A549 treated with DMSO at 1 μM for 4 hours (cell line): ENCODE results near the gene EFCC1. TPM values are rescaled to one million over a fixed set of nuclear protein-coding genes. Genes with fewer than 3 reads are reported as not detected.

ENCODE experiments used
- total RNA-seq: library from RNA; stranded (reverse); fragments of 200-300 nt; extraction: Qiagen RNA extraction; gene quantifications from 5 replicates; pipeline ENCODE4 v1.2.3, GENCODE V29; 2022; ENCODE audit warnings: low read depth

The EFCC1 gene, protein sequence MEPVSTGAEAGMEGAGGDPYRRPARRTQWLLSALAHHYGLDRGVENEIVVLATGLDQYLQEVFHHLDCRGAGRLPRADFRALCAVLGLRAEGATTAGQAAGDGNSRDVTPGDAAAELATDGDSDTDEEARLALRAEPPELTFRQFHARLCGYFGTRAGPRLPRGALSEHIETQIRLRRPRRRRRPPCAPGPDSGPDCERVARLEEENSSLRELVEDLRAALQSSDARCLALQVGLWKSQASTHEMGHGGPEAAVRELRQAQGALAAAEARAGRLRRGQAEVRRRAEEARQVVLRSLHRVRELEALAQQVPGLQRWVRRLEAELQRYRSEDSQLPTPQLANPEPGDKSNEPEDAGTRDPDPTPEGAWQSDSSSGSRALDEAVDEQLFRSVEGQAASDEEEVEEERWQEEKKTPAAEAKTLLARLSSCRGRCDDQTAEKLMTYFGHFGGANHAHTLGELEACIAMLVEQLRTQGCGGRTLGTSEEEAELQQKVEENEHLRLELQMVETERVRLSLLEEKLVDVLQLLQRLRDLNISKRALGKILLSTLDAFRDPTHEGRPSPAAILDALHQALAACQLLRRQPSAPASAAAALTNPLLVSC
- not detected in 5 replicates for total RNA-seq

DNA sequence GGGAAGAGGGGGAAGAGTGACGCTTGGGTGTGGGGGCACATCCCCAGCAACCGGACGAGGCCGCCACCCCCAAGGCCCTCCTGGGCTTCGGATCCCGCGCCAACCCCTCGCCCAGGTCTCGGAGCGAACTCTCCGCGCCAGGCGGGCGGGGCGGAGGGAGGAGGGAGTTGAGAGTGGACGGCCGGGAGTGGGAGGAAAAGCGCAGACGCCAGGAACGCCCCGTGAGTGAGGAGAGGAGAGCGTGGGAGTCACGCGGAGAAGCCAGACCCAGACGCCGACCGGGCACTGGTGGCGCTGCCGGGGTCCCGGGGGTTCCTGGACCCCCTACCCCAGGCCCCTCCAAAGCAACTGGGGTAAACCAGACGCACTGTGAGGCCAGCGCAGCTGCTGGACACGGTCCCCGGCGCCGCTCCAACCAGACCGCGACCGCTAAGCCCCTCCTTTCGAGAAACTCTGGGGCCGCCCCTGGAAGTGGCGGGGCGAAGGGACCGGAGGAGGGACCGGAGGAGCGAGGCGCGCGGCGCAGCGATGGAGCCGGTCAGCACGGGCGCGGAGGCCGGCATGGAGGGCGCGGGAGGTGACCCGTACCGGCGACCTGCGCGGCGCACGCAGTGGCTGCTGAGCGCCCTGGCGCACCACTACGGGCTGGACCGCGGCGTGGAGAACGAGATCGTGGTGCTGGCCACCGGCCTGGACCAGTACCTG lies at the start of gene EFCC1:
EFCC1 (plus strand) TSS at position 204 of the 705 bp plus-strand sequence; CDS start at position 529, 325 bp downstream.

GRCh38 chr3:128993461-128994172 lies 7.5 kb upstream of the EFCC1 start, which contains the start of gene CFAP92:
TSS of gene CFAP92 (minus strand) at chr3:128994076. CDS start at chr3:128993304, 772 bp downstream.

DNA sequence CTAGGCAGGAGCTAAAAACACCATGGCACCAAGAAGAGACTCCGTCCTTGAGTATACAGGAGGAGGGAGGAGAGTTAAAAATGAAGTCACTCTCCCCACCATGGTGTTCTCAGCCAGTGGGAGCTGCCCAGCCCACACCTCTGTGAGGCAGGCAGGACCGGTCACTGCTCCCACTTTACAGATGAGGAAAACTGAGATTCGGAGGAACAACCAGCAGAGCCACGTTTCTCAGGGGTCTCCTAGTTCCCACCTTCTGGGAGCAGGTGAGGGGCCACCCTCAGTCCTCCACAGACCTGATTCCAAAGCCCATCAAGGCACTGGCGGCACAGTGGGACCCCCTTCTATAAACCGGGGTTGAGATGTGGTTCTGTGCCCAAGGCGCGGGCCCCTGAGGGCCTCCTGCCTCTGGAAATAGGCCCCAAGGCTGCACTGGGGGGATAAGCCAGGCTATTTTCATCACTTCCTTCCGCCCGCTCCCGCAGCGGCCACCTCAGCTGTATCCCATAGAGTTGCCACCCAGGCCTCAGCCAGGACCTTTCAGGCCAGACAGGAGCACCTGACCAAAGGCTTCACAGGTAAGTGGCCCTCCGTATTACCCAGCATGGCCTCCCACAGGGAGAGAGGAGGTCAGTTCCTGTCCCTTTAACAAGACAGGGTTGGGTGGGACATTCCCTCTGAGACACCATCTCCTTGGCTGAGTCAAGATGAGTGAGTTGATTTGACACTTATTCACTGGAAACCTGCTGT lies 59.3 kb downstream of the EFCC1 start, which contains the start of gene GP9:
GP9 (plus strand) TSS at position 504 of the 747 bp plus-strand sequence. CDS start 961 bp downstream, outside the sequence.

Other genes with a start within 250 kb of the EFCC1 start
- gene ACAD9, start 121.7 kb upstream of the EFCC1 start, total RNA-seq: 24.0 to 27.1 TPM (median 24.7 TPM) in 5 replicates
- gene CFAP92, start 7.2 kb upstream of the EFCC1 start, total RNA-seq: 0.05 TPM in 2 of 5 replicates, not detected in the others
- not detected in 5 replicates for gene GP9, start 59.5 kb downstream of the EFCC1 start, total RNA-seq
- gene RAB43, start 120.5 kb downstream of the EFCC1 start, total RNA-seq: 3.1 to 7.3 TPM (median 4.7 TPM) in 5 replicates
- gene ISY1, start 159.8 kb downstream of the EFCC1 start, total RNA-seq: 19.0 to 24.5 TPM (median 22.6 TPM) in 5 replicates
- 333 to 368 TPM (median 346 TPM) in 5 replicates for gene CNBP, start 182.6 kb downstream of the EFCC1 start, total RNA-seq
- gene COPG1, start 248.3 kb downstream of the EFCC1 start, total RNA-seq: 77.0 to 92.2 TPM (median 77.4 TPM) in 5 replicates